COLO829 (cell line): ENCODE data around the gene YPEL2.

Source experiments
- DNase-seq: peaks from one replicate; pipeline ENCODE4 v3.0.0; 2012; ENCODE audit warnings: low spot score

Gene YPEL2

GRCh38 chr17:59357219-59357697 is 25.8 kb downstream of the YPEL2 start:
- DNase-seq = no peak

GRCh38 chr17:59357929-59358328 is 26.5 kb downstream of the YPEL2 start:
- no peak for DNase-seq

GRCh38 chr17:59361386-59361785 is 29.9 kb downstream of the YPEL2 start:
- DNase-seq = no peak

GRCh38 chr17:59361916-59362810 is 30.7 kb downstream of the YPEL2 start:
- no peak for DNase-seq

GRCh38 chr17:59362811-59363205 is 31.4 kb downstream of the YPEL2 start:
- no peak for DNase-seq

GRCh38 chr17:59365383-59365981 is 34.0 kb downstream of the YPEL2 start:
- no peak for DNase-seq

- no peak for DNase-seq
These were observed 34.7 kb downstream of the YPEL2 start for GRCh38 chr17:59366040-59366757.

- no peak for DNase-seq
These were observed 35.6 kb downstream of the YPEL2 start for GRCh38 chr17:59366773-59367656.

GRCh38 chr17:59367657-59368045 is 36.2 kb downstream of the YPEL2 start:
- no peak for DNase-seq

- no peak for DNase-seq
These were observed 36.9 kb downstream of the YPEL2 start for GRCh38 chr17:59368218-59368857.

GRCh38 chr17:59369031-59369975 is 37.8 kb downstream of the YPEL2 start:
- no peak for DNase-seq

GRCh38 chr17:59370593-59371299 is 39.3 kb downstream of the YPEL2 start:
- DNase-seq = no peak

- no peak for DNase-seq
These were observed 40.1 kb downstream of the YPEL2 start for GRCh38 chr17:59371416-59372100.

GRCh38 chr17:59372138-59372751 is 40.8 kb downstream of the YPEL2 start:
- peak; percentile 91 for DNase-seq

GRCh38 chr17:59373882-59374495 is 42.5 kb downstream of the YPEL2 start:
- peak; percentile 92 for DNase-seq

GRCh38 chr17:59374612-59375011 is 43.2 kb downstream of the YPEL2 start:
- DNase-seq = no peak

GRCh38 chr17:59375857-59376256 is 44.4 kb downstream of the YPEL2 start:
- DNase-seq = no peak

- no peak for DNase-seq
These were observed 45.1 kb downstream of the YPEL2 start for GRCh38 chr17:59376506-59376905.
